DOHH2 (cell line): Measurements from ENCODE around the gene ALOX15B.

Source experiments
- H3F3A ChIP-seq: fragments of 200-600 bp; sonication (generic), shearing (Covaris generic); 2 replicates; pipeline ENCODE4 v1.6.0; 2016; ENCODE audit warnings: antibody characterized with exemption, mild to moderate bottlenecking; ENCODE audit not compliant: control insufficient read depth, insufficient read depth
- H3K27ac ChIP-seq: fragments of 200-600 bp; sonication (generic); 2 replicates; pipeline ENCODE4 v1.5.1; 2014; ENCODE audit warnings: low read depth, mild to moderate bottlenecking, low read length, moderate library complexity
- H3K27me3 ChIP-seq: fragments of 200-600 bp; sonication (generic); 2 replicates; pipeline ENCODE4 v1.6.1; 2014; ENCODE audit warnings: mild to moderate bottlenecking, low read length, mixed read lengths; ENCODE audit not compliant: control insufficient read depth
- H3K36me3 ChIP-seq: fragments of 200-600 bp; sonication (generic); 2 replicates; pipeline ENCODE4 v1.6.1; 2014; ENCODE audit warnings: mild to moderate bottlenecking, low read length, moderate library complexity, mixed read lengths; ENCODE audit not compliant: control insufficient read depth
- H3K4me1 ChIP-seq: fragments of 200-600 bp; sonication (generic); 2 replicates; pipeline ENCODE4 v1.6.1; 2014; ENCODE audit warnings: mild to moderate bottlenecking, low read length, mixed read lengths; ENCODE audit not compliant: control insufficient read depth
- H3K4me2 ChIP-seq: fragments of 200-600 bp; sonication (generic); 2 replicates; pipeline ENCODE4 v1.6.0; 2014; ENCODE audit warnings: mild to moderate bottlenecking, low read length, moderate library complexity
- H3K4me3 ChIP-seq: fragments of 200-600 bp; sonication (generic); 2 replicates; pipeline ENCODE4 v1.5.1; 2014; ENCODE audit warnings: mild to moderate bottlenecking, low read length, mixed read lengths
- H3K79me2 ChIP-seq: fragments of 200-600 bp; sonication (generic); 2 replicates; pipeline ENCODE4 v1.6.1; 2014; ENCODE audit warnings: mild to moderate bottlenecking, low read length, mixed read lengths; ENCODE audit not compliant: control insufficient read depth
- H3K9me2 ChIP-seq: fragments of 200-600 bp; sonication (generic); replicated peaks from 2 replicates; pipeline ENCODE4 v1.6.1; 2014; ENCODE audit warnings: mild to moderate bottlenecking, low read length, mixed read lengths; ENCODE audit not compliant: control insufficient read depth
- H3K9me3 ChIP-seq: fragments of 200-600 bp; sonication (generic); 2 replicates; pipeline ENCODE4 v1.6.1; 2014; ENCODE audit warnings: antibody characterized with exemption, low read length, mixed read lengths; ENCODE audit not compliant: control insufficient read depth, insufficient read depth
- H4K20me1 ChIP-seq: fragments of 200-600 bp; sonication (generic); 2 replicates; pipeline ENCODE4 v1.6.0; 2014; ENCODE audit warnings: low read depth, mild to moderate bottlenecking, antibody characterized with exemption, low read length, moderate library complexity; ENCODE audit not compliant: control insufficient read depth, insufficient read depth
- CTCF ChIP-seq: fragments of 200-600 bp; sonication (generic); IDR thresholded peaks from one replicate; pipeline ENCODE4 v1.5.1; 2014; ENCODE audit warnings: antibody characterized with exemption, mild to moderate bottlenecking, low read depth, low read length; ENCODE audit not compliant: poor library complexity, severe bottlenecking
- EZH2phosphoT487 ChIP-seq: fragments of 200-600 bp; sonication (generic); IDR thresholded peaks from 2 replicates; pipeline ENCODE4 v1.6.1; 2017; ENCODE audit warnings: borderline replicate concordance, mild to moderate bottlenecking, antibody characterized with exemption, low read length, moderate library complexity, mixed read lengths

ALOX15B gene

DNA sequence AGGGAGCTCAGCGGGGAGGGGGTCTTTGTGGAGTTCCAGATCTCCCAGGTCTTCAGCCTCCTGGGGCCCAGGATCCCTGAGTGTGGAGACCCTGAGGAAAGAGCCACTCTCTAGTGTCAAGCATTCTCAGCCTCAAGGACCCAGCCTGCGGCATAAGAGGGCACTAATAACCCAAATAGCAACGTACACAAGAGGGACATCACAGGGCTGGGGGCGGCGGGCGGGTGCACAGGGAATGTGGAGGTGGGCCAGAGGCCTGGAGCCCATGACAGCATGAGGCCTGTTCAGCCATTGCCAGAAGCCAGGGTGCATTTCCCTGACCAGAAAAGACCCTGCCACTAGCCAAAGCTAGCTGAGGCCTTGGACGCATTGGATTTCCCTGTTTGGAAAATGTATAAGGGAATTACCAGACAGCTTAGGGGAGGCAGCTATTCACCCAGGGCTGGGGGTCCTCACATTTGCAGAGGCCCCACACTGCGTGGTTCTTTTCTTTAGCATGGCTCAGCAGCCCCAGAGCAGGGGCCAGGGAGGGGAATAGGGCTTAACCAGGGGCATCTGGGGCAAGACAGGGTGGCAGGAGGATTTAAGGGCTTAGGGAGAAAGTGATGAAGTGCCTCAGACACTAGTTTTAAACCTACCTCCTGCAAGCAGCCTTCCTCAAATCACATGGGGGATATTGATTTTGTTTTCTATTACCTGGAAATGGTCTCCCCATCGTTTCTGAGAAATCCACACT is 13.5 kb upstream of the ALOX15B start:
- no peak overlapping the region for H3K4me2 ChIP-seq
- no peaks in the 10 kb centered on the region for H3K4me1 ChIP-seq
- H4K20me1 ChIP-seq, result no peaks in the 10 kb centered on the region
- no peaks in the 10 kb centered on the region for H3K9me3 ChIP-seq
- H3K36me3 ChIP-seq, result no peaks in the 10 kb centered on the region
- H3K9me2 ChIP-seq, result no peaks in the 10 kb centered on the region
- no peaks in the 10 kb centered on the region for H3F3A ChIP-seq
- H3K4me3 ChIP-seq, result no peak overlapping the region
- H3K27ac ChIP-seq, result no peak overlapping the region
- H3K27me3 ChIP-seq, result peaks cover 31% of the 10 kb centered on the region
- TF ChIP-seq CTCF, result no peak
- TF ChIP-seq EZH2phosphoT487, result no peak
- no peaks in the 10 kb centered on the region for H3K79me2 ChIP-seq

GRCh38 chr17:8029121-8029520 is 9.7 kb upstream of the ALOX15B start:
- H3K4me2 ChIP-seq, result no peak overlapping the region
- H3K9me2 ChIP-seq, result no peaks in the 10 kb centered on the region
- H4K20me1 ChIP-seq, result no peaks in the 10 kb centered on the region

GRCh38 chr17:8031261-8031661 is 7.6 kb upstream of the ALOX15B start:
- Histone ChIP-seq H3K9me2 (no peaks in the 10 kb centered on the region), H3K4me1 (no peaks in the 10 kb centered on the region), H3K27ac (no peak overlapping the region), H3K27me3 (peaks cover 33% of the 10 kb centered on the region), H3K4me2 (no peak overlapping the region), H3F3A (no peaks in the 10 kb centered on the region), H4K20me1 (no peaks in the 10 kb centered on the region), H3K79me2 (no peaks in the 10 kb centered on the region), H3K9me3 (no peaks in the 10 kb centered on the region), H3K36me3 (no peaks in the 10 kb centered on the region), H3K4me3 (no peak overlapping the region)
- TF ChIP-seq EZH2phosphoT487 (no peak), CTCF (no peak)

More at GRCh38 chr17:8029121-8029520, 9.7 kb upstream of the ALOX15B start:
- H3F3A ChIP-seq, result no peaks in the 10 kb centered on the region
- peaks cover 33% of the 10 kb centered on the region for H3K27me3 ChIP-seq
- H3K36me3 ChIP-seq, result no peaks in the 10 kb centered on the region
- H3K4me3 ChIP-seq, result no peak overlapping the region
- no peak overlapping the region for H3K27ac ChIP-seq
- no peaks in the 10 kb centered on the region for H3K9me3 ChIP-seq
- no peaks in the 10 kb centered on the region for H3K79me2 ChIP-seq
- no peaks in the 10 kb centered on the region for H3K4me1 ChIP-seq
- TF ChIP-seq CTCF, result no peak
- no peak for TF ChIP-seq EZH2phosphoT487
